ENCODE measurements around the gene ANO10. TPM values are rescaled to one million over a fixed set of nuclear protein-coding genes. Genes with fewer than 3 reads are reported as not detected.

Gene ANO10
- total and polyA plus RNA-seq, 2 of the 8 experiments (the other 6 are each of a cell fraction or from before 2014, with no cell fraction given) = 38.0 to 53.2 TPM

DNA sequence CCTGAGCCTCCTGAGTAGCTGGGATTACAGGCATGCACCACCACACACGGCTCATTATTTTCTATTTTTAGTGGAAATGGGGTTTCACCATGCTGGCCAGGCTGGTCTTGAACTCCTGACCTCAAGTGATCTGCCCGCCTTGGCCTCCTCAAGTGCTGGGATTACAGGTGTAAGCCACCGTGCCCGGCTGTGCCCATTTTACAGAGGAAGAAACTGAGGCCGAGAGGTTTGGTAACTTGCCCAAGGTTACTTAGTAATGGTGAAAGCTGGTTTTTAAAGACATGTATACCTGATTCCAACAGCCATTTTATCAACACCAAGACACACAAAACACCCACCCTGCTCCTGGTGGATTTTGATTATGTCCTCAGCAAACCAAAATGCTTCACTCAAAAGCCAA, 206.7 kb downstream of the ANO10 start (continued):
- TF ChIP-seq, protein P1, sequence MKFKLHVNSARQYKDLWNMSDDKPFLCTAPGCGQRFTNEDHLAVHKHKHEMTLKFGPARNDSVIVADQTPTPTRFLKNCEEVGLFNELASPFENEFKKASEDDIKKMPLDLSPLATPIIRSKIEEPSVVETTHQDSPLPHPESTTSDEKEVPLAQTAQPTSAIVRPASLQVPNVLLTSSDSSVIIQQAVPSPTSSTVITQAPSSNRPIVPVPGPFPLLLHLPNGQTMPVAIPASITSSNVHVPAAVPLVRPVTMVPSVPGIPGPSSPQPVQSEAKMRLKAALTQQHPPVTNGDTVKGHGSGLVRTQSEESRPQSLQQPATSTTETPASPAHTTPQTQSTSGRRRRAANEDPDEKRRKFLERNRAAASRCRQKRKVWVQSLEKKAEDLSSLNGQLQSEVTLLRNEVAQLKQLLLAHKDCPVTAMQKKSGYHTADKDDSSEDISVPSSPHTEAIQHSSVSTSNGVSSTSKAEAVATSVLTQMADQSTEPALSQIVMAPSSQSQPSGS (IDR thresholded peaks at IDR 0.05; ENCODE audit: low read length) = no peak
- TF ChIP-seq TEAD4 (IDR thresholded peaks at IDR 0.05; ENCODE audit: low read depth, low read length) (no peak), CEBPB (IDR thresholded peaks at IDR 0.05; ENCODE audit: low read depth, low read length) (no peak), TCF12 (IDR thresholded peaks at IDR 0.05; ENCODE audit: low read depth, low read length) (no peak), CTBP2 (IDR thresholded peaks at IDR 0.05; ENCODE audit: borderline replicate concordance, insufficient read depth, insufficient read length, low read length) (no peak)

Data from H1 (cell line).